GM23338 (cell line): Measurements from ENCODE around the gene IGSF5. TPM values are rescaled to one million over a fixed set of nuclear protein-coding genes. Genes with fewer than 3 reads are reported as not detected.
A peak's percentile ranks its signal among the peaks of the same experiment; 100 is the strongest.

Experiments
- ATAC-seq: fragments of 200-7000 bp; cut with Tn5 transposase; 3 replicates; pipeline ENCODE4 v1.9.1; 2020
- DNase-seq: peaks from one replicate; pipeline ENCODE4 v3.0.0-alpha.2; 2015; ENCODE audit warnings: low spot score
- H2AFZ ChIP-seq: fragments of 200-600 bp; sonication (generic); 2 replicates; pipeline ENCODE4 v1.8.0; 2016; ENCODE audit warnings: antibody characterized with exemption, mild to moderate bottlenecking, moderate library complexity
- H3F3A ChIP-seq: fragments of 200-600 bp; sonication (generic); replicated peaks from 2 replicates; pipeline ENCODE4 v1.8.0; 2017; ENCODE audit warnings: antibody characterized with exemption, mixed run types, low read depth
- H3K27ac ChIP-seq: fragments of 200-600 bp; sonication (generic); 2 replicates; pipeline ENCODE4 v1.6.1; 2016; ENCODE audit warnings: low read depth
- H3K27me3 ChIP-seq: fragments of 200-600 bp; sonication (generic); 2 replicates; pipeline ENCODE4 v1.8.0; 2016; ENCODE audit warnings: mild to moderate bottlenecking, mixed run types, moderate library complexity; ENCODE audit not compliant: insufficient read depth
- H3K36me3 ChIP-seq: fragments of 200-600 bp; sonication (generic); 2 replicates; pipeline ENCODE4 v1.8.0; 2016; ENCODE audit warnings: mild to moderate bottlenecking; ENCODE audit not compliant: insufficient read depth
- H3K4me1 ChIP-seq: fragments of 200-600 bp; sonication (generic); 2 replicates; pipeline ENCODE4 v1.8.0; 2016; ENCODE audit warnings: mild to moderate bottlenecking, moderate library complexity; ENCODE audit not compliant: insufficient read depth
- H3K4me2 ChIP-seq: fragments of 200-600 bp; sonication (generic); 2 replicates; pipeline ENCODE4 v1.7.1; 2017; ENCODE audit warnings: mixed run types
- H3K4me3 ChIP-seq: fragments of 200-600 bp; sonication (generic); 2 replicates; pipeline ENCODE4 v1.6.1; 2016; ENCODE audit warnings: mixed run types
- H3K79me2 ChIP-seq: fragments of 200-600 bp; sonication (generic); replicated peaks from 2 replicates; pipeline ENCODE4 v1.8.0; 2017; ENCODE audit warnings: mild to moderate bottlenecking; ENCODE audit not compliant: insufficient read depth
- H3K9me2 ChIP-seq: fragments of 200-600 bp; sonication (generic); 2 replicates; pipeline ENCODE4 v1.8.0; 2017; ENCODE audit not compliant: insufficient read depth
- H4K20me1 ChIP-seq: fragments of 200-600 bp; sonication (generic); replicated peaks from 2 replicates; pipeline ENCODE4 v1.8.0; 2017; ENCODE audit warnings: mild to moderate bottlenecking; ENCODE audit not compliant: insufficient read depth
- H3K27ac Mint-ChIP-seq: 2 replicates; pipeline ENCODE4 v1.8.0; 2020; ENCODE audit warnings: inconsistent platforms, mild to moderate bottlenecking, moderate library complexity, mixed read lengths
- H3K27me3 Mint-ChIP-seq: 3 replicates; pipeline ENCODE4 v1.8.0; 2022; ENCODE audit warnings: low read depth, mild to moderate bottlenecking, moderate library complexity, mixed read lengths, inconsistent platforms; ENCODE audit not compliant: insufficient read depth, poor library complexity
- H3K36me3 Mint-ChIP-seq: 3 replicates; pipeline ENCODE4 v1.8.0; 2021; ENCODE audit warnings: low read depth, mild to moderate bottlenecking, inconsistent platforms, moderate library complexity, mixed read lengths
- H3K4me1 Mint-ChIP-seq: 3 replicates; pipeline ENCODE4 v1.8.0; 2020; ENCODE audit warnings: mild to moderate bottlenecking, inconsistent platforms, mixed read lengths
- H3K4me3 Mint-ChIP-seq: 3 replicates; pipeline ENCODE4 v1.8.0; 2021; ENCODE audit warnings: moderate library complexity, mild to moderate bottlenecking, inconsistent platforms, mixed read lengths
- H3K9me3 Mint-ChIP-seq: 3 replicates; pipeline ENCODE4 v1.8.0; 2020; ENCODE audit warnings: moderate library complexity, mild to moderate bottlenecking, inconsistent platforms, mixed read lengths
- CREB1 ChIP-seq: fragments of 250-450 bp; sonication (Bioruptor Pico); IDR thresholded peaks from 2 replicates; pipeline ENCODE4 v1.5.0; 2020; ENCODE audit warnings: low read depth, mild to moderate bottlenecking, moderate library complexity
- EZH2phosphoT487 ChIP-seq: fragments of 200-600 bp; sonication (generic); IDR thresholded peaks from one replicate; pipeline ENCODE4 v1.8.1; 2018; ENCODE audit warnings: antibody characterized with exemption; ENCODE audit not compliant: unreplicated experiment
- NANOG ChIP-seq: IDR thresholded peaks from 2 replicates; pipeline ENCODE4 v1.6.1; 2016; ENCODE audit warnings: antibody characterized with exemption, borderline replicate concordance
- STAT1 ChIP-seq: IDR thresholded peaks from one replicate; pipeline ENCODE4 v1.6.1; 2016; ENCODE audit warnings: antibody characterized with exemption; ENCODE audit not compliant: unreplicated experiment
- ZNF462 ChIP-seq: fragments of 250-450 bp; sonication (Bioruptor Pico); IDR thresholded peaks from 2 replicates; pipeline ENCODE4 v1.5.0; 2020; ENCODE audit warnings: mild to moderate bottlenecking, moderate library complexity
- polyA plus RNA-seq: library from polyadenylated mRNA; unstranded; fragments of >200 nt; fragmentation: Nextera tagmentation; extraction: Ambion mirVana; gene quantifications from 2 replicates; pipeline ENCODE4 v1.2.1, GENCODE V29; 2016
- total RNA-seq: library from RNA; depleted of rRNA; stranded (reverse); fragments of >200 nt; shearing (Covaris generic); gene quantifications from 2 replicates; pipeline ENCODE4 v1.2.3, GENCODE V29; 2014

Gene IGSF5
- total and polyA plus RNA-seq, 2 experiments from 2014 or later, result 4.4 to 10.1 TPM

GRCh38 chr21:39837861-39838359, 92.9 kb downstream of the IGSF5 start (continued):
- TF ChIP-seq ZNF462 (no peak), CREB1 (no peak), EZH2phosphoT487 (no peak), NANOG (no peak), STAT1 (no peak)

- Mint-ChIP-seq H3K4me3 (no peak overlapping the region), H3K27ac (peak overlapping the region; percentile 28; the same call in 1 of the 2 replicates), H3K36me3 (no peaks in the 10 kb centered on the region; the same call in 2 of the 3 replicates), H3K27me3 (no peaks in the 10 kb centered on the region), H3K4me1 (peaks cover 14% of the 10 kb centered on the region), H3K9me3 (no peaks in the 10 kb centered on the region; the same call in 2 of the 3 replicates)
- Histone ChIP-seq H4K20me1 (no peaks in the 10 kb centered on the region), H3K27ac (no peak overlapping the region), H3F3A (no peaks in the 10 kb centered on the region), H3K36me3 (no peaks in the 10 kb centered on the region), H2AFZ (no peak overlapping the region), H3K27me3 (no peaks in the 10 kb centered on the region), H3K4me3 (no peak overlapping the region), H3K4me1 (peaks cover 5% of the 10 kb centered on the region; the same call in 1 of the 2 replicates), H3K79me2 (no peaks in the 10 kb centered on the region), H3K4me2 (no peak overlapping the region), H3K9me2 (0 out of 2 replicates have a peak, but pooled peaks cover 3% of the 10 kb centered on the region)
- TF ChIP-seq NANOG, result no peak
- DNase-seq (peak; percentile 10), ATAC-seq (peak; percentile 45)
These were observed 95.6 kb downstream of the IGSF5 start for GRCh38 chr21:39840373-39841097.
